C1 segment of cervical spinal cord (tissue), 14 donors: ENCODE results near the gene CDK6.

Experiments used
- DNase-seq, 14 donors: peaks; one replicate each; lab custom pipeline; 2025; lab: John Stamatoyannopoulos, UW

The CDK6 gene

DNA sequence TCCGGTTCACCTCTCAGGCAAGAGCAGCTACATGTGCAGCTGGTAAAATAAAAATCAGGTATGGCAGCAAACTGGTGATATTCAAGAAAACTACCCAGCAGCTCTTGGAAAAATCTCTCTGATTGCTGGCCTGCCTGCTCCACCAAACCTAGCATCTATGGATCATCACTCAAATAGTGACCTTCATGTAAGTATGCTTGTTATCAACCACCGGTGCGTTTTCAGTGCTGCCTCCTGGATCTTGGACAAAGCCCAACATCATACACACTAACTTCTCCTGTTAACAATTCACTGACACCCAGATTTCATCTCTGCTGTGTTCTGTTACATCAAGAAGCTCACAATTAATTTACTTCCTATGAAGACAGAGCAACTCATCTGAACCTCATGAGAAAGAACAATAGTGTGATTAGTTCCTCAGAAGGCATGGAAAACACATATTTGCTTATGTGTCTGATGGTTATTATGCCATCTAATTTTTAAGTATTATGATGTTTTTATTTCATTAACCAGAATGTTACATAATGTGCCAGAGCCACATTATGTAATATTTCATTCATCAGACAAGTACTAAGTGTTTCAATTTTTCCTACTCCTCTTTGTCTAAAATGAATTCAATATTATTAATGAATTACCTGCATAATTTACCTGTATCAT, 8.8 kb downstream of the CDK6 start:
- no peak for DNase-seq

GRCh38 chr7:92826258-92826938, 10.0 kb downstream of the CDK6 start:
- no peak for DNase-seq

DNA sequence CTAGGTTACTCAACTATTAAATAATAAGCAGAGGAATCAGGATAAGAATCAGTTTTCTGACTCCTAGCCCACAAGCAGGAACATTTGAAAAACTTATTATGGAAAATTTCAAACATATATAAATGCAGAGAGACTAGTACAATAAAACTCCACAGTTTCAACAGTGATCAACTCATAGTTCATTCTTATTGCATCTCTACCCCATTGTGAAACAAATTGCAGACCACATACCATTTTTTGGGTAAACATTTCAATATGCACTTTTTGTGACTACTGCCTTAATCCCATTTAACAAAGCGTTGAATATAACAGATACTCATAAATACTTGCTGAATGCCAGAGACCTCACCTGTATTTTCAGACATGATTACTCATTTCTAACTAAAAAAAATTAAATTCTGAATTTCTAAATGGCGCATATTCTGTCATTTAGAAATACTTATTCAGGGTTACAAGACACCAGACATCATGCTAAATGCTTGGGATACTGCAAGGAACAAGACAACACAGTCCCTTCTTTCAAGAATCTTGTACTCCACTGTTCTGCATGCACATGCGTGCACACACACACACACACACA, 11.4 kb downstream of the CDK6 start:
- DNase-seq, result no peak

- DNase-seq, result no peak
These were observed 11.9 kb downstream of the CDK6 start for GRCh38 chr7:92824450-92824849.

DNA sequence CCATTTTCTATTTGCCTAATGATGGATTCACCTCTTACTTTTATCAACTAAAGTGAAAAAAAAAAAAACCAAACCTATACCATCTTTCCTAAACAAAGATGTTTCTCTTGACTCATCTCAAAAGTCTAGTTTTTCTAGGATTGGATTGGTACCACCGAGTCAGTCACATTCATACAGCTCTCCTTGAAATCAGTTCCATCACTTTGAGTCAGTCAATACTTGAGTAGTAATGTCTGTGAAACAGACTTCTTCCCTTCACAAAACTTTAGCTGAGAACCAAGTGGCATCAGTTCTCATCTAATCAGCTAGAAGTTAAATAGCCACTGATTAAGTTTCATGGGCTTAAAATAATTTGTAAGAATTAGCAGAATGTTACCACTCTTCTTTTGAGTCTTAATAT, 13.3 kb downstream of the CDK6 start:
- no peak for DNase-seq

DNA sequence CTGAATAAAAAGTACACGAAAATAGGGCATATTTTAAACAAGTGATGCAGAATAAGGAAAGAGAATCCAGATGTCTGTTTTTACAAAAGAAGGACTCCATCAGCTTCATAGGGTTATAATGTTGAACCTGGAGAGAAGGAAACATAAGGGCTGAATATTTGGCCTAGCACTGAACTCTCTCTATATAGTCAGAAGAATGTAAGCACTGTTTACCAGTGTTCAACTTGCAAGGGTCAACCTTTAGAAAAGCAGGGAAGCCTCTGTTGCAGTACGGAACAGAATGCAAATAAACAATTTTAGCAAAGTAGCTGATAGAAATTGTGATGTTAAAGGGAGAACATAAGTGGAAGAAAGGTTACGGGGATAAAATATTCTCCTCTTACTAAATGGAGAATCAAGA, 16.2 kb downstream of the CDK6 start:
- DNase-seq, result no peak

DNA sequence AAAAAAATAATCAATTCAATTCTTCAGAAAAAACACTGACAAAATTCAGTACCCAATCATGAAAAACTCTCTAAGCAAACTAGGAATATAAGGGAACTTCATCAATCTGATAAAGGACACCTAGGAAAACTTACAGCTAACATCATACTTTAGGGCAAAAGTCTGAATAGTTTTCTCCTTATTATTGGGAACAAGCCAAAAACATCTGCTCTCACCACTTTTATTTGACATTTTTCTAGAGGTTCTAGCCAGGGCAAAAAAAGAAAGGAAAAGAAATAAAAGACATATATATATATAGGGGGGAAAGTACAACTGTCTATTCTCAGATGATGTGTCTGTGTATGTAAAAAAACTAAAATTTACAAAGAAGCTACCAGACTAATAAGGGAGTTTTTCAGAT, 19.0 kb downstream of the CDK6 start:
- DNase-seq, result no peak

DNA sequence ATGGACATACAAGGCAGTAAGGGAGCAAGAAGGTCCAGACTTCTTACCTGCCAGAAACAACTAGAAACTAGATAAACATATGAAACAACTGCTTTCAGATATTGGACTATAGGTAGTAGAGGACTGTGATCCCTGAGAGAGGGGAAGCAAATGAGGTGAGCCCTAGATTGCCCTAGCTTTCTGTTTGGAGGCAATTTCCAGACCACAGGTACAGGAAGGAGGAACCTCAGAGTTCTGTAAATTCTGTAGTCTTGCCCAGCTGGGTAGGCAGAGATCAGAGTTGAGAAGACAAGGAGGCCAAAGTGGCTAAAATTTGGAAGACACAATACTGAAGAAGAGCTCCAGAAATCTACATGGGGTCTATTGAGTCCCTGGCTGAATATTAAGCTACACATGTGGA, 21.0 kb downstream of the CDK6 start:
- no peak for DNase-seq

- DNase-seq, result no peak
These were observed 22.9 kb downstream of the CDK6 start for GRCh38 chr7:92813390-92814024.

GRCh38 chr7:92811158-92811557, 25.2 kb downstream of the CDK6 start:
- no peak for DNase-seq

DNA sequence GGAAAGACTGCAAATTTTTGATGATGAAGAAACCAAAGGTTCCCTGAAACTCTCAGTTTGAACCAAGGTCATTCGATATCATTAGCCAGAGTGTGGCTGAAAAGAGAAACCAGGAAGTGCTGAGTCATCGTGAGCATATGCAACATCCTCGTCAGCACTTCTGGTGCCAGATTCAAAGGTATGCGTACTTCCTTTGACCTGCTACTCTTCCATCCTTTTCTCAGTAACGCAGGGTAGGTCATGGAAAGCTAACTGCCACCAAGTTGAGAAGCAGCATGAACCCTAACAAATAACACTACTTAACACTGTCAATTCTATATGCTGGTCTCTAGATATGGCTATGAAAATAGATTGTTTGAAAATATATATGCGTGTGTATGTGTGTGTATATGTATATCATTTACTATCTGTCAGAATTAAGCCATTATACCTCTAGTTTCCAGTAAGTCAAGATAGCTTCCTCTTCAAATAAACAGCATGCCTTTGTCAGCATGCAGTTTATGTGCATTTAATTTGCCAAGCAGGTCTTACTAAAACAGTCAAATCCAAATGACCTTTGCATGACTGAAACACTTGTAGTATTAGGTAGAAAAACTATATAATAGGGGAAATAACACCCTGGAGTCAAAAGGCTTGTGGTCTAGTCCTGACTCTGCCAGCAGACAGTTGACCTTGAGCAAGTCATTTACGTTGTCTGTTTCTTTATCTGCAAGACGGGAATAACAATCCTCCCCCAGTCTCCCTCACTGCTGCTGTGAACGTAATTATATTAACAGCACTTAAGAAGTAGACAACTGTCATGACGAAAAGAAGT, 26.4 kb downstream of the CDK6 start:
- peak in 4 of 14 donors; percentile 4 to 29 (median 10) for DNase-seq

GRCh38 chr7:92809397-92809759, 27.0 kb downstream of the CDK6 start:
- no peak for DNase-seq

DNA sequence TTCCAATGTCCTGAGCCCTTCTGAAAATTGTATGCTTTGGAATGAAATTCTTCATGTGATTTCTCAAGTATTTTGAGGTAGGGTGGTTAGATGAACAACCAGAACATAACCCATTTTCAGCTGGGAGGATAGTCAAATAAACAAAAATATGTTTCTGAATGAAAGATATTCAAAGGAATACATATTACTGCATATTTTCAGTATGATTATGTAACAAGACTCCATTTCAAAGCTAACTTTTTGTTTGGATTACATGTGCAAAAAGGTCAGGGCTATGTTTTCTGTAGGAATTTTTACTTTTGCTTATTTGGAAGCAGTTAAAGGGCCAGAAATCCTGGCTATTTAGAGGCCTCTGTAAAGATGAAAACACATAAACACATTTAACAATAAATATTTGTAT, 27.7 kb downstream of the CDK6 start:
- DNase-seq, result no peak

GRCh38 chr7:92808006-92808405, 28.4 kb downstream of the CDK6 start:
- no peak for DNase-seq

DNA sequence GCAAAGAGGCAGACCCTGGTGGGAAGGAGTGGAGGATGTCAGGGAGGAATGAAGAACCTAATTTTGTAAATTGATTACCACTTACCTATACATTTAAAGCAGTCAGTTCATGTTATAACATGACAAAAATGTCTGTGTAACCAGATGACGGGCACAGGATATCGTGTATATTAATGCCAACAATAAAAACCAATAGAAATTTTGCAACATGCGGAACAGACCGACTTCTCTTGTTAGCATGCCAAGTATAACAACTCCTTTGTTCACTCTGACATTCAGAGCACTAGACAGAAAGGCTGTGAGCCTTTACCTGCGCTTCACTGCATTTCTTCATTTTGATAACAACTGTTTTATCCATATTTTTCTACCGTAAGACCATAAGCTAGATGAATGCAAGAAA, 29.9 kb downstream of the CDK6 start:
- DNase-seq, result no peak

DNA sequence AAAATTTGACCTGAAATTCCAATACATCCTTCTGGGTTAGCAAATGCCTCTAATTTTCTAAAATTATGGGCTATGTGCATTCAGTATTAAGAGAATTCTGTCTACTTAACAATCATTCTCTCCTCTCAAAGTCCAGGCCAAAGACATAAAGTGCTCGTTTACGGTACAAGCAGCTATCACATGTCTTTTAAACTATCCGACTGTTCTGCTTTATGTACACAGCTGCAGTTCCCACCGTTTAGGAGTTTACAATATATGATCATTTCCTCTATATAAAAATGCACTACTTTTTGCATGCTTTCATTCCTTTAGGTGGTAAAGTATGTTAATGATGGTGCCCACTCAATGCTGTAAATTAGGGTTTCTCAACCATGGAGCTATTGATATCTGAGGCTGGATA, 34.0 kb downstream of the CDK6 start:
- no peak for DNase-seq

DNA sequence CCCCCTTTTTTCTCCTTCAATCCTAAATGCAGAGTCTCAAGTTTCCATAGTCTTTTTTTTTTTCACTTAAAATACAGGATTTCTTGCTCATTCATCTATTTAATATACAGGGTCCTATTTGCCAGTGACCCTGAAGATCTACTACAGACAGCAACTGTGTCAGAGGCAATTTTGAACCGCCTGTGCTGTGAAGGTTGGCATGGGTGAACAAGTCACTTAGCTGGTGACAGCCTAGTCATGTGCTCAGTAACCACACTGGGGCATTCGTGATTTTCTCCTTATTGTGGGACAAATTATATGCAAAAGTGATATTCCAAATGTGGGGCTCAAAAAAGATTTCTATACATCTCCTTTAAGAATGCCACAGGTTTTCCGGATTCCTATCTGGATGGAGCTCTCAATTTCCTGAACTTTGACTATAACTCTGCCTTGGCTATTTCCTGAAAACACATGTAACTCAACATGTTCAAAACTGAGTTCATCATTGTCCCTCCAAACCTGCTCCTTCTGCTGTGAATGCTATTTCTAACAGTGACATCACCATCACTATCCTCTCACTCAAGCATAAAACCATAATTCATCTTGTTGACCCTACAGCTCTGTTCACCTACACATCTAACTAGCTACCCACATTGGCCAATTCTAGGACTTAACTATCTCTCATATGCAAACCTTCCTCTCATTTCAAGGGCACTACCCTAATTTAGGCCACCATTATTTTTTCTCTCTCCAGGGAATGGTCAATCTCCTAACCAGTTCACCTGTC, 36.7 kb downstream of the CDK6 start:
- DNase-seq, result no peak

GRCh38 chr7:92798517-92799249, 37.7 kb downstream of the CDK6 start:
- DNase-seq, result no peak

GRCh38 chr7:92797693-92798092, 38.7 kb downstream of the CDK6 start:
- DNase-seq, result no peak

GRCh38 chr7:92797284-92797683, 39.1 kb downstream of the CDK6 start:
- DNase-seq, result no peak

DNA sequence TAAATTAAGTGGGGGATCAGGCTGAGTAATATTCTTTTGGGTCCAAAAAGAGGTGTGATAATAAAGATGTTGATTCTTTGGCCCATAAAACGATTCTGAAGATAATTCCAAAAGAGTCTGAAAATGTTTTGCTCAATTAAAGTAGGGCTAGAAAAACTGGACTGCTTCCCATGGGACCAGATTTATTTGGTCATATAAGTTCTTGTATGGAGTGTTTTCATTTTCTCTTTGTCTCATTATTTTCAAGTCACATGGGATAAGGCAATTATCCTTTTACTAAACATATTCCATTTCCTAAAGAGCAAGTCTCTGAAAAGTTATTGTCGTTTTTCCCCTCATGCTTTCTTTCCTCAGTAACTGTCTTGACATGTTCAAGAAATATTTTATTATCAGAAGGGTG, 41.5 kb downstream of the CDK6 start:
- DNase-seq, result no peak
